DOHH2 (cell line): ENCODE results near the gene RASAL1.
A peak's percentile ranks its signal among the peaks of the same experiment; 100 is the strongest.

Source experiments
- H3F3A ChIP-seq: fragments of 200-600 bp; sonication (generic), shearing (Covaris generic); 2 replicates; pipeline ENCODE4 v1.6.0; 2016; ENCODE audit warnings: antibody characterized with exemption, mild to moderate bottlenecking; ENCODE audit not compliant: control insufficient read depth, insufficient read depth
- H3K27ac ChIP-seq: fragments of 200-600 bp; sonication (generic); 2 replicates; pipeline ENCODE4 v1.5.1; 2014; ENCODE audit warnings: low read depth, mild to moderate bottlenecking, low read length, moderate library complexity
- H3K27me3 ChIP-seq: fragments of 200-600 bp; sonication (generic); 2 replicates; pipeline ENCODE4 v1.6.1; 2014; ENCODE audit warnings: mild to moderate bottlenecking, low read length, mixed read lengths; ENCODE audit not compliant: control insufficient read depth
- H3K36me3 ChIP-seq: fragments of 200-600 bp; sonication (generic); 2 replicates; pipeline ENCODE4 v1.6.1; 2014; ENCODE audit warnings: mild to moderate bottlenecking, low read length, moderate library complexity, mixed read lengths; ENCODE audit not compliant: control insufficient read depth
- H3K4me1 ChIP-seq: fragments of 200-600 bp; sonication (generic); 2 replicates; pipeline ENCODE4 v1.6.1; 2014; ENCODE audit warnings: mild to moderate bottlenecking, low read length, mixed read lengths; ENCODE audit not compliant: control insufficient read depth
- H3K4me2 ChIP-seq: fragments of 200-600 bp; sonication (generic); 2 replicates; pipeline ENCODE4 v1.6.0; 2014; ENCODE audit warnings: mild to moderate bottlenecking, low read length, moderate library complexity
- H3K4me3 ChIP-seq: fragments of 200-600 bp; sonication (generic); 2 replicates; pipeline ENCODE4 v1.5.1; 2014; ENCODE audit warnings: mild to moderate bottlenecking, low read length, mixed read lengths
- H3K79me2 ChIP-seq: fragments of 200-600 bp; sonication (generic); 2 replicates; pipeline ENCODE4 v1.6.1; 2014; ENCODE audit warnings: mild to moderate bottlenecking, low read length, mixed read lengths; ENCODE audit not compliant: control insufficient read depth
- H3K9me2 ChIP-seq: fragments of 200-600 bp; sonication (generic); replicated peaks from 2 replicates; pipeline ENCODE4 v1.6.1; 2014; ENCODE audit warnings: mild to moderate bottlenecking, low read length, mixed read lengths; ENCODE audit not compliant: control insufficient read depth
- H3K9me3 ChIP-seq: fragments of 200-600 bp; sonication (generic); 2 replicates; pipeline ENCODE4 v1.6.1; 2014; ENCODE audit warnings: antibody characterized with exemption, low read length, mixed read lengths; ENCODE audit not compliant: control insufficient read depth, insufficient read depth
- H4K20me1 ChIP-seq: fragments of 200-600 bp; sonication (generic); 2 replicates; pipeline ENCODE4 v1.6.0; 2014; ENCODE audit warnings: low read depth, mild to moderate bottlenecking, antibody characterized with exemption, low read length, moderate library complexity; ENCODE audit not compliant: control insufficient read depth, insufficient read depth
- EZH2phosphoT487 ChIP-seq: fragments of 200-600 bp; sonication (generic); IDR thresholded peaks from 2 replicates; pipeline ENCODE4 v1.6.1; 2017; ENCODE audit warnings: borderline replicate concordance, mild to moderate bottlenecking, antibody characterized with exemption, low read length, moderate library complexity, mixed read lengths
- TF ChIP-seq, protein P1 (sequence below): fragments of 200-600 bp; sonication (generic); IDR thresholded peaks from one replicate; pipeline ENCODE4 v1.5.1; 2014; ENCODE audit warnings: antibody characterized with exemption, mild to moderate bottlenecking, low read depth, low read length; ENCODE audit not compliant: poor library complexity, severe bottlenecking

RASAL1 gene

DNA sequence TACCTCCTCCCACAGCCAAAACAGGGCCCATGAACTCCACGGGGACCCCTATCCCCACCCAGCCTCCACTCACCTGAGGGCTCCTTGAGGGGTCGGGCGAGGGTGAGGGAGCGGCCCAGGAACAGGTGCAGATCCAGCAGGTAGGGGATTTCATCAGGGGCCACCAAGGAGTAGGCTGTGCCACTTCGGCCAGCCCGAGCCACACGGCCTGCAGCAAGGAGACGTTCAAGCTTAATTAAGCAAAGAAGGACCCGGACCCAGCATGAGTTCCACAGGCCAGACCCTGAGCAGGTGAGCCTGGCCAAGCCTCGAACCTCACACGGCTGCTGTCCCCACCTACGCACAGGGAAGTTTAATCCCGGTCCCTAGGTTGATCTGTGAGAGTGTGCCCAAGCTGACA lies 34.1 kb upstream of the RASAL1 start:
- Histone ChIP-seq H3K9me2 (no peaks in the 10 kb centered on the region), H3K9me3 (no peaks in the 10 kb centered on the region), H3K4me1 (peaks cover 41% of the 10 kb centered on the region), H3F3A (peaks cover 16% of the 10 kb centered on the region), H3K27ac (0 out of 2 replicates have a peak overlapping the region, but pooled peaks have one; percentile 92), H4K20me1 (no peaks in the 10 kb centered on the region), H3K36me3 (peaks cover 93% of the 10 kb centered on the region), H3K79me2 (peaks cover 17% of the 10 kb centered on the region), H3K4me2 (no peak overlapping the region), H3K4me3 (no peak overlapping the region), H3K27me3 (no peaks in the 10 kb centered on the region)
- TF ChIP-seq, protein P1, sequence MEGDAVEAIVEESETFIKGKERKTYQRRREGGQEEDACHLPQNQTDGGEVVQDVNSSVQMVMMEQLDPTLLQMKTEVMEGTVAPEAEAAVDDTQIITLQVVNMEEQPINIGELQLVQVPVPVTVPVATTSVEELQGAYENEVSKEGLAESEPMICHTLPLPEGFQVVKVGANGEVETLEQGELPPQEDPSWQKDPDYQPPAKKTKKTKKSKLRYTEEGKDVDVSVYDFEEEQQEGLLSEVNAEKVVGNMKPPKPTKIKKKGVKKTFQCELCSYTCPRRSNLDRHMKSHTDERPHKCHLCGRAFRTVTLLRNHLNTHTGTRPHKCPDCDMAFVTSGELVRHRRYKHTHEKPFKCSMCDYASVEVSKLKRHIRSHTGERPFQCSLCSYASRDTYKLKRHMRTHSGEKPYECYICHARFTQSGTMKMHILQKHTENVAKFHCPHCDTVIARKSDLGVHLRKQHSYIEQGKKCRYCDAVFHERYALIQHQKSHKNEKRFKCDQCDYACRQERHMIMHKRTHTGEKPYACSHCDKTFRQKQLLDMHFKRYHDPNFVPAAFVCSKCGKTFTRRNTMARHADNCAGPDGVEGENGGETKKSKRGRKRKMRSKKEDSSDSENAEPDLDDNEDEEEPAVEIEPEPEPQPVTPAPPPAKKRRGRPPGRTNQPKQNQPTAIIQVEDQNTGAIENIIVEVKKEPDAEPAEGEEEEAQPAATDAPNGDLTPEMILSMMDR = no peak
- TF ChIP-seq EZH2phosphoT487 = no peak

DNA sequence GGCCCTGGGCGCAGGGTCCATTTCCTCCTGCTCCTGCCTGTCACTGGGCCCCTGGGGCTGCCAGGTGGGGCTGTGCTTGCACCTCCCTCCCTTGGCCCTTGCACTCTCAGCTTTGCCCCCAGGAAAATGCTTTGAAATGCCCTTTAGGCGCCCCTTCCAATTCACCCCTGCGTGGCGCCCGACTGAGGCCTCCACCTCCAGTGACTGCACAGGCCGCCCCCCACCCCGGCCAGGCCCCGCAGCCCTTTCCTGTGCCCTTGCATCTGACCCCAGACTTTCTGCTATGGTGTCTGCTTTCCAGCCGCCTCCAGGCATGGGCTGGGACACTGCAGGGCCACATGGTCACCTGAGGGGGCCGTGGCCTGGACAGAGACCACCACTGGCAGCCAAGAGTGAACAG lies 32.3 kb upstream of the RASAL1 start:
- peaks cover 13% of the 10 kb centered on the region for H3K79me2 ChIP-seq
- peaks cover 4% of the 10 kb centered on the region; the same call in 1 of the 2 replicates for H3F3A ChIP-seq
- no peak overlapping the region for H3K27ac ChIP-seq
- TF ChIP-seq, protein P1 = no peak
- TF ChIP-seq EZH2phosphoT487 = no peak
- no peaks in the 10 kb centered on the region for H3K9me3 ChIP-seq
- no peak overlapping the region for H3K4me3 ChIP-seq
- no peaks in the 10 kb centered on the region for H4K20me1 ChIP-seq
- peaks cover 88% of the 10 kb centered on the region for H3K36me3 ChIP-seq
- H3K4me1 ChIP-seq = peaks cover 29% of the 10 kb centered on the region
- H3K9me2 ChIP-seq = no peaks in the 10 kb centered on the region
- H3K27me3 ChIP-seq = no peaks in the 10 kb centered on the region
- H3K4me2 ChIP-seq = no peak overlapping the region

DNA sequence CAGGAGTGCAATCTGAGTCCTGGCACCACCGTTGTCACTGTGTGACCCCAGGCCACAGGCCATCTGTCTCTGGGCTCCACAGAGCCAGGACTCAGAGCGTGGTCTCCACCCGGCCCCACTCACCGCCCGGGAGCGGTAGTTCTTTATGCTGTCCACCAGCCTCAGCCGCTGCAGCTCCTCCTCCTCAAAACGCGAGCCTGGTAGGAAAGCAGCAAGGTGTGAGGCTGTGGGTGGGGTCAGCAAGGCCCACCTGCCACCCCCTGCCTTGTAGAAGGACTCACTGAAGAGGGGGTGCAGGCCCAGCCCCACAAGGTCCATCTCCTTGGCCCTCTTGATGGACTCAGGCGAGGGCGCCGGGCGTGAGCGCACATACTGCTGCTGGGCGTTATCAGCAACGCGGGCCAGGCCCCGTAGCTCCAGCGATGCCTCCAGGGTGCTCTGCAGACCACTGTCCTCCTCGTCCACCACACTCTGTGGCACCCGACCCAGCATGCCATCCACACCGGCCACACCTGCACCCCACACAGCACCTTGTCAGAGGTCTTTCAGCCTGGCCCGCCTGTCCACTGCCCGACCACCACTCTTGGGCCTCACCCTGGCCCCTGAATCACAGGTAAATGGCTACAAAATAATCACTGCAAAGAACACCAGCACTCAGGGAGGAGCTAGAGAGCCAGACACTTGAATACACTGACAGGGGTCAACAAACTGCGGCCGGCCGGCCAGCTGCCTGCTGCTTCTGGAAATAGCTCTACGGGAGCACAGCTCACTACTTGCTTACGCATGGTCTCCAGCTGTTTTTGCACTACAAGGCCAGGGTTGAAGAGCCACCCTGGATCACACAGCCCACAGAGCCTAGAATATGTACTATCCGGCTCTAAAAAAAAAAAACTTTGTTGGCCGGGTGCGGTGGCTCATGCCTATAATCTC lies 30.2 kb upstream of the RASAL1 start:
- Histone ChIP-seq H3K27me3 (no peaks in the 10 kb centered on the region), H3K79me2 (peaks cover under 1% of the 10 kb centered on the region; the same call in 1 of the 2 replicates), H4K20me1 (peaks cover 3% of the 10 kb centered on the region; the same call in 1 of the 2 replicates), H3K27ac (no peak overlapping the region), H3F3A (peaks cover 8% of the 10 kb centered on the region), H3K4me2 (no peak overlapping the region), H3K9me3 (no peaks in the 10 kb centered on the region), H3K36me3 (peaks cover 83% of the 10 kb centered on the region), H3K4me3 (no peak overlapping the region), H3K4me1 (peaks cover 27% of the 10 kb centered on the region), H3K9me2 (no peaks in the 10 kb centered on the region)
- no peak for TF ChIP-seq EZH2phosphoT487

DNA sequence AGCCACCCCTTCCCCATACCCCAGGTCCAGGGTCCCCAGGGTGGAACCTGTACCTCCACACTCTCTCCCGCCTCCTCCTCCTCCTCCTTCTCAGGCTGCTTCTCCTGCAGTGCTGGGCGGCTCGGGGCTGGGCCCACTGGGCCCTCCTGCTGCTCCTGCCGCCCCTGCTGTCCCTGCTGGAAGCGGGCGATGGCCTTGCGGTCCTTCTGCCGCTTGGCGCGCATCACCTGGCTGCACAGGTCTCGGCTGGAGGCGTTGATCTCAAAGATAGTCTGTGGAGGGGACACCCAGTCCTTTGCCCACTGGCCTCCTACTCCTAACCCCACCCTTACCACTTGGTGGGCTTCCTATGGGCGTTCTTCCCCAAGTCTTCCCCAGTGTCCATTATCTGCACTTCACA lies 28.5 kb upstream of the RASAL1 start:
- Histone ChIP-seq H3K4me2 (no peak overlapping the region), H3K36me3 (peaks cover 84% of the 10 kb centered on the region)

More for the DNA sequence above, 28.5 kb upstream of the RASAL1 start:
- no peaks in the 10 kb centered on the region for H3K27me3 ChIP-seq
- H3F3A ChIP-seq = peaks cover 6% of the 10 kb centered on the region
- H3K27ac ChIP-seq = no peak overlapping the region
- TF ChIP-seq, protein P1 = no peak
- TF ChIP-seq EZH2phosphoT487 = no peak
- no peaks in the 10 kb centered on the region for H3K9me3 ChIP-seq
- H3K9me2 ChIP-seq = no peaks in the 10 kb centered on the region
- H3K4me3 ChIP-seq = no peak overlapping the region
- peaks cover 29% of the 10 kb centered on the region for H3K4me1 ChIP-seq
- peaks cover 9% of the 10 kb centered on the region for H4K20me1 ChIP-seq
- H3K79me2 ChIP-seq = peaks cover 8% of the 10 kb centered on the region
